Medulla oblongata (tissue), 1 donor: Measurements from ENCODE around the gene MAPK9.

Source experiments
- DNase-seq: peaks from one replicate; pipeline ENCODE4 v3.0.0-alpha.2; 2015; ENCODE audit errors: extremely low spot score

MAPK9 gene

GRCh38 chr5:180205916-180206315 is 86.0 kb downstream of the MAPK9 start:
- no peak for DNase-seq

- DNase-seq: no peak
These were observed 87.5 kb downstream of the MAPK9 start for GRCh38 chr5:180204276-180204819.

GRCh38 chr5:180202939-180203573 is 88.8 kb downstream of the MAPK9 start:
- DNase-seq: no peak

- no peak for DNase-seq
These were observed 90.6 kb downstream of the MAPK9 start for GRCh38 chr5:180201051-180201987.

- DNase-seq: no peak
These were observed 92.5 kb downstream of the MAPK9 start for GRCh38 chr5:180199390-180199789.

- DNase-seq: no peak
These were observed 93.7 kb downstream of the MAPK9 start for GRCh38 chr5:180198208-180198607.

GRCh38 chr5:180197016-180197702 is 94.7 kb downstream of the MAPK9 start:
- DNase-seq: no peak

GRCh38 chr5:180194410-180195345 is 97.2 kb downstream of the MAPK9 start:
- no peak for DNase-seq

GRCh38 chr5:180193749-180194375 is 98.0 kb downstream of the MAPK9 start:
- no peak for DNase-seq

GRCh38 chr5:180191716-180192115 is 100.2 kb downstream of the MAPK9 start:
- no peak for DNase-seq

GRCh38 chr5:180187767-180188166 is 104.1 kb downstream of the MAPK9 start:
- DNase-seq: no peak
